ENCODE data around the gene RABGGTA.
"Not testable (repeated sequence)": the region's sequence is repeated elsewhere in the genome, so short reads cannot be mapped to it uniquely, and the experiment has no call there.

RABGGTA gene

GRCh38 chr14:24234095-24235005 is 37.0 kb downstream of the RABGGTA start:
- no peak overlapping the region for H3K27ac ChIP-seq (ENCODE audit: low read depth, low read length)

GRCh38 chr14:24233538-24233866 is 37.9 kb downstream of the RABGGTA start:
- Histone ChIP-seq H3K9ac (ENCODE audit: low read depth in 1 of 2, low read length in 2 of 2) (peak overlapping the region in 1 of 2 donors; percentile 92), H3K4me3 (ENCODE audit: low read depth in 1 of 2, low read length in 2 of 2) (peak overlapping the region; percentile 85 to 96), H3K27ac (ENCODE audit: low read depth, low read length) (no peak overlapping the region), H3K36me3 (ENCODE audit: control insufficient read depth in 1 of 2, insufficient read depth in 2 of 2, low read length in 2 of 2) (peaks cover 26 to 38% of the 10 kb centered on the region in 2 donors), H3K9me3 (ENCODE audit: control insufficient read depth in 1 of 2, low read length in 2 of 2) (no peaks in the 10 kb centered on the region), H3K27me3 (ENCODE audit: control insufficient read depth in 1 of 2, insufficient read depth in 2 of 2, low read length in 2 of 2) (no peaks in the 10 kb centered on the region), H3K4me1 (ENCODE audit: control insufficient read depth in 1 of 2, insufficient read depth in 2 of 2, low read length in 2 of 2) (peaks cover 23 to 29% of the 10 kb centered on the region in 2 donors)

More at GRCh38 chr14:24234095-24235005, 37.0 kb downstream of the RABGGTA start:
- H3K36me3 ChIP-seq (ENCODE audit: control insufficient read depth in 1 of 2, insufficient read depth in 2 of 2, low read length in 2 of 2): peaks cover 29 to 47% of the 10 kb centered on the region in 2 donors
- peaks cover 28 to 33% of the 10 kb centered on the region in 2 donors for H3K4me1 ChIP-seq (ENCODE audit: control insufficient read depth in 1 of 2, insufficient read depth in 2 of 2, low read length in 2 of 2)
- no peak overlapping the region for H3K4me3 ChIP-seq (ENCODE audit: low read depth in 1 of 2, low read length in 2 of 2)
- H3K9ac ChIP-seq (ENCODE audit: low read depth in 1 of 2, low read length in 2 of 2): no peak overlapping the region
- no peaks in the 10 kb centered on the region for H3K27me3 ChIP-seq (ENCODE audit: control insufficient read depth in 1 of 2, insufficient read depth in 2 of 2, low read length in 2 of 2)
- H3K9me3 ChIP-seq (ENCODE audit: control insufficient read depth in 1 of 2, low read length in 2 of 2): no peaks in the 10 kb centered on the region

GRCh38 chr14:24232645-24233537 is 38.5 kb downstream of the RABGGTA start, which contains the start of gene GMPR2:
Gene GMPR2 (plus strand): TSS chr14:24232929. CDS start chr14:24233254, 325 bp downstream.
- no peaks in the 10 kb centered on the region for H3K27me3 ChIP-seq (ENCODE audit: control insufficient read depth in 1 of 2, insufficient read depth in 2 of 2, low read length in 2 of 2)

GRCh38 chr14:24232121-24232644 is 39.2 kb downstream of the RABGGTA start, which contains the start of gene NEDD8:
Gene NEDD8 (minus strand): TSS chr14:24232367. CDS start chr14:24232267, 100 bp downstream.
- peak within 1 kb of the TSS; percentile 85 to 96 for H3K4me3 ChIP-seq (ENCODE audit: low read depth in 1 of 2, low read length in 2 of 2)
- H3K4me1 ChIP-seq (ENCODE audit: control insufficient read depth in 1 of 2, insufficient read depth in 2 of 2, low read length in 2 of 2): peaks cover 22 to 29% of the 10 kb centered on the region in 2 donors
- H3K9me3 ChIP-seq (ENCODE audit: control insufficient read depth in 1 of 2, low read length in 2 of 2): no peaks in the 10 kb centered on the region
- H3K27me3 ChIP-seq (ENCODE audit: control insufficient read depth in 1 of 2, insufficient read depth in 2 of 2, low read length in 2 of 2): no peaks in the 10 kb centered on the region
- H3K36me3 ChIP-seq (ENCODE audit: control insufficient read depth in 1 of 2, insufficient read depth in 2 of 2, low read length in 2 of 2): peaks cover 14 to 25% of the 10 kb centered on the region in 2 donors
- peak within 1 kb of the TSS; percentile 92 to 94 for H3K9ac ChIP-seq (ENCODE audit: low read depth in 1 of 2, low read length in 2 of 2)
- peak within 1 kb of the TSS; percentile 85 for H3K27ac ChIP-seq (ENCODE audit: low read depth, low read length)

More at GRCh38 chr14:24232645-24233537, 38.5 kb downstream of the RABGGTA start, which contains the start of gene GMPR2:
- peaks cover 21 to 32% of the 10 kb centered on the region in 2 donors for H3K36me3 ChIP-seq (ENCODE audit: control insufficient read depth in 1 of 2, insufficient read depth in 2 of 2, low read length in 2 of 2)
- H3K4me1 ChIP-seq (ENCODE audit: control insufficient read depth in 1 of 2, insufficient read depth in 2 of 2, low read length in 2 of 2): peaks cover 22 to 29% of the 10 kb centered on the region in 2 donors
- peak within 1 kb of the TSS; percentile 85 to 96 for H3K4me3 ChIP-seq (ENCODE audit: low read depth in 1 of 2, low read length in 2 of 2)
- H3K27ac ChIP-seq (ENCODE audit: low read depth, low read length): peak within 1 kb of the TSS; percentile 85
- H3K9me3 ChIP-seq (ENCODE audit: control insufficient read depth in 1 of 2, low read length in 2 of 2): no peaks in the 10 kb centered on the region
- H3K9ac ChIP-seq (ENCODE audit: low read depth in 1 of 2, low read length in 2 of 2): peak within 1 kb of the TSS; percentile 92 to 94

- Histone ChIP-seq H3K4me3 (ENCODE audit: low read depth in 1 of 2, low read length in 2 of 2) (peak overlapping the region; percentile 85 to 96), H3K4me1 (ENCODE audit: control insufficient read depth in 1 of 2, insufficient read depth in 2 of 2, low read length in 2 of 2) (peaks cover 22 to 29% of the 10 kb centered on the region in 2 donors), H3K36me3 (ENCODE audit: control insufficient read depth in 1 of 2, insufficient read depth in 2 of 2, low read length in 2 of 2) (peaks cover 8 to 18% of the 10 kb centered on the region in 2 donors), H3K27ac (ENCODE audit: low read depth, low read length) (peak overlapping the region; percentile 85), H3K9ac (ENCODE audit: low read depth in 1 of 2, low read length in 2 of 2) (peak overlapping the region; percentile 92 to 94), H3K27me3 (ENCODE audit: control insufficient read depth in 1 of 2, insufficient read depth in 2 of 2, low read length in 2 of 2) (no peaks in the 10 kb centered on the region), H3K9me3 (ENCODE audit: control insufficient read depth in 1 of 2, low read length in 2 of 2) (no peaks in the 10 kb centered on the region)
Observed at GRCh38 chr14:24231263-24232120, 39.9 kb downstream of the RABGGTA start.

GRCh38 chr14:24228902-24229301 is 42.5 kb downstream of the RABGGTA start:
- Histone ChIP-seq H3K4me1 (ENCODE audit: control insufficient read depth in 1 of 2, insufficient read depth in 2 of 2, low read length in 2 of 2) (peaks cover 17 to 21% of the 10 kb centered on the region in 2 donors), H3K9ac (ENCODE audit: low read depth in 1 of 2, low read length in 2 of 2) (no peak overlapping the region), H3K9me3 (ENCODE audit: control insufficient read depth in 1 of 2, low read length in 2 of 2) (no peaks in the 10 kb centered on the region), H3K27me3 (ENCODE audit: control insufficient read depth in 1 of 2, insufficient read depth in 2 of 2, low read length in 2 of 2) (no peaks in the 10 kb centered on the region), H3K4me3 (ENCODE audit: low read depth in 1 of 2, low read length in 2 of 2) (no peak overlapping the region), H3K36me3 (ENCODE audit: control insufficient read depth in 1 of 2, insufficient read depth in 2 of 2, low read length in 2 of 2) (no peaks in the 10 kb centered on the region), H3K27ac (ENCODE audit: low read depth, low read length) (no peak overlapping the region)

GRCh38 chr14:24226473-24226872 is 44.9 kb downstream of the RABGGTA start:
- Histone ChIP-seq H3K9me3 (ENCODE audit: control insufficient read depth in 1 of 2, low read length in 2 of 2) (no peaks in the 10 kb centered on the region), H3K4me1 (ENCODE audit: control insufficient read depth in 1 of 2, insufficient read depth in 2 of 2, low read length in 2 of 2) (peaks cover 8% of the 10 kb centered on the region in 2 donors), H3K9ac (ENCODE audit: low read depth in 1 of 2, low read length in 2 of 2) (no peak overlapping the region), H3K27ac (ENCODE audit: low read depth, low read length) (no peak overlapping the region), H3K36me3 (ENCODE audit: control insufficient read depth in 1 of 2, insufficient read depth in 2 of 2, low read length in 2 of 2) (no peaks in the 10 kb centered on the region), H3K4me3 (ENCODE audit: low read depth in 1 of 2, low read length in 2 of 2) (no peak overlapping the region), H3K27me3 (ENCODE audit: control insufficient read depth in 1 of 2, insufficient read depth in 2 of 2, low read length in 2 of 2) (no peaks in the 10 kb centered on the region)

- Histone ChIP-seq H3K9me3 (ENCODE audit: control insufficient read depth in 1 of 2, low read length in 2 of 2) (no peaks in the 10 kb centered on the region), H3K27me3 (ENCODE audit: control insufficient read depth in 1 of 2, insufficient read depth in 2 of 2, low read length in 2 of 2) (no peaks in the 10 kb centered on the region), H3K36me3 (ENCODE audit: control insufficient read depth in 1 of 2, insufficient read depth in 2 of 2, low read length in 2 of 2) (no peaks in the 10 kb centered on the region), H3K9ac (ENCODE audit: low read depth in 1 of 2, low read length in 2 of 2) (no peak overlapping the region), H3K4me3 (ENCODE audit: low read depth in 1 of 2, low read length in 2 of 2) (no peak overlapping the region), H3K4me1 (ENCODE audit: control insufficient read depth in 1 of 2, insufficient read depth in 2 of 2, low read length in 2 of 2) (no peaks in the 10 kb centered on the region), H3K27ac (ENCODE audit: low read depth, low read length) (no peak overlapping the region)
Observed at GRCh38 chr14:24224618-24225071, 46.8 kb downstream of the RABGGTA start.

GRCh38 chr14:24222987-24223386 is 48.4 kb downstream of the RABGGTA start:
- H3K9ac ChIP-seq (ENCODE audit: low read depth in 1 of 2, low read length in 2 of 2); H3K27me3 ChIP-seq (ENCODE audit: control insufficient read depth in 1 of 2, insufficient read depth in 2 of 2, low read length in 2 of 2); H3K4me3 ChIP-seq (ENCODE audit: low read depth in 1 of 2, low read length in 2 of 2); H3K36me3 ChIP-seq (ENCODE audit: control insufficient read depth in 1 of 2, insufficient read depth in 2 of 2, low read length in 2 of 2); H3K9me3 ChIP-seq (ENCODE audit: control insufficient read depth in 1 of 2, low read length in 2 of 2); H3K27ac ChIP-seq (ENCODE audit: low read depth, low read length); H3K4me1 ChIP-seq (ENCODE audit: control insufficient read depth in 1 of 2, insufficient read depth in 2 of 2, low read length in 2 of 2): not testable (repeated sequence)
